SU-DHL-6 (cell line): ENCODE results near the gene NCF4.

Experiments used
- H2AFZ ChIP-seq: fragments of 200-600 bp; sonication (generic); 2 replicates; pipeline ENCODE4 v1.6.1; 2014; ENCODE audit warnings: low read depth, mild to moderate bottlenecking, moderate library complexity, mixed read lengths, antibody characterized with exemption, low read length; ENCODE audit not compliant: severe bottlenecking
- H3F3A ChIP-seq: fragments of 200-600 bp; shearing (Covaris generic); 2 replicates; pipeline ENCODE4 v1.6.0; 2016; ENCODE audit warnings: antibody characterized with exemption, mild to moderate bottlenecking; ENCODE audit not compliant: insufficient read depth
- H3K27ac ChIP-seq: fragments of 200-600 bp; sonication (generic); 2 replicates; pipeline ENCODE4 v1.5.1; 2016; ENCODE audit warnings: low read depth, mild to moderate bottlenecking, low read length, moderate library complexity, mixed read lengths
- H3K27me3 ChIP-seq: fragments of 200-600 bp; sonication (generic), shearing (Covaris generic); 2 replicates; pipeline ENCODE4 v1.6.0; 2014; ENCODE audit warnings: mild to moderate bottlenecking, low read length
- H3K36me3 ChIP-seq: fragments of 200-600 bp; sonication (generic); 2 replicates; pipeline ENCODE4 v1.6.1; 2014; ENCODE audit warnings: mild to moderate bottlenecking, low read length, mixed read lengths
- H3K4me2 ChIP-seq: fragments of 300-600, 200-600 bp; shearing (Covaris generic), sonication (generic); 2 replicates; pipeline ENCODE4 v1.6.0; 2014; ENCODE audit warnings: low read length, low read depth, mild to moderate bottlenecking; ENCODE audit not compliant: poor library complexity, severe bottlenecking
- H3K4me3 ChIP-seq: fragments of 200-600 bp; sonication (generic); 2 replicates; pipeline ENCODE4 v1.5.1; 2014; ENCODE audit warnings: antibody characterized with exemption, low read length, mild to moderate bottlenecking, mixed read lengths; ENCODE audit not compliant: insufficient read depth, poor library complexity, severe bottlenecking
- H3K79me2 ChIP-seq: fragments of 200-600 bp; sonication (generic); 2 replicates; pipeline ENCODE4 v1.6.1; 2014; ENCODE audit warnings: mild to moderate bottlenecking, low read length, moderate library complexity; ENCODE audit not compliant: insufficient read depth
- H3K9ac ChIP-seq: fragments of 200-600 bp; sonication (generic); 2 replicates; pipeline ENCODE4 v1.7.0; 2014; ENCODE audit warnings: mild to moderate bottlenecking, low read length
- H3K9me2 ChIP-seq: fragments of 200-600 bp; sonication (generic); replicated peaks from 2 replicates; pipeline ENCODE4 v1.6.1; 2014; ENCODE audit warnings: low read length; ENCODE audit not compliant: insufficient read depth
- H3K9me3 ChIP-seq: fragments of 200-600 bp; sonication (generic); 2 replicates; pipeline ENCODE4 v1.6.1; 2014; ENCODE audit warnings: low read length, mixed read lengths; ENCODE audit not compliant: insufficient read depth
- H4K20me1 ChIP-seq: fragments of 200-600 bp; sonication (generic); 2 replicates; pipeline ENCODE4 v1.6.1; 2014; ENCODE audit warnings: low read depth, mild to moderate bottlenecking, antibody characterized with exemption, low read length, moderate library complexity, mixed read lengths
- EZH2phosphoT487 ChIP-seq: fragments of 200-600 bp; sonication (generic), shearing (Covaris generic); conservative IDR thresholded peaks from 2 replicates; pipeline ENCODE4 v1.6.1; 2018; ENCODE audit warnings: mild to moderate bottlenecking, antibody characterized with exemption, low read length, moderate library complexity, mixed read lengths
- TF ChIP-seq, protein P1 (sequence below): fragments of 200-600 bp; sonication (generic); IDR thresholded peaks from one replicate; pipeline ENCODE4 v1.5.1; 2017; ENCODE audit warnings: antibody characterized with exemption, mild to moderate bottlenecking, low read length, moderate library complexity; ENCODE audit not compliant: insufficient read depth, poor library complexity, severe bottlenecking

NCF4 gene

DNA sequence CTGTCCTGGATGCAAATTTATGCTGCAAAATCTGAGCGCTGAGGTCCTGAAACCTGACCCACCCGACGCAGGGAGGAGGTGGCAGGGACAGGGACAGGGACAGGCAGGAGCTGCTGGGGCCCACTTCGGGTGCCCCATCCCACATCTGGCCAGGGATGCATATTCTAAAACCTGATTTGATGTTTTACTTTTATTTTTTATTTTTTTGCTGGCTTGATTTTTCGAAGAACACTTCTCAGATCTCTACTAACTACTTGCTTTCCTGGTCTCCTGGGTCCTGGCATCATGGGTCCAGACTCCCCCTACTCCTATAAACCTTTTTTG lies 43.3 kb upstream of the NCF4 start:
- H3K4me2 ChIP-seq = no peak overlapping the region
- no peak overlapping the region for H3K27ac ChIP-seq
- no peaks in the 10 kb centered on the region for H3K9me3 ChIP-seq
- no peak overlapping the region for H3K4me3 ChIP-seq
- no peaks in the 10 kb centered on the region for H4K20me1 ChIP-seq
- H3K79me2 ChIP-seq = no peaks in the 10 kb centered on the region
- H3K9me2 ChIP-seq = no peaks in the 10 kb centered on the region
- H2AFZ ChIP-seq = no peak overlapping the region
- H3K9ac ChIP-seq = no peak overlapping the region
- no peaks in the 10 kb centered on the region for H3F3A ChIP-seq
- no peaks in the 10 kb centered on the region for H3K36me3 ChIP-seq
- no peak for TF ChIP-seq EZH2phosphoT487
- TF ChIP-seq, protein P1, sequence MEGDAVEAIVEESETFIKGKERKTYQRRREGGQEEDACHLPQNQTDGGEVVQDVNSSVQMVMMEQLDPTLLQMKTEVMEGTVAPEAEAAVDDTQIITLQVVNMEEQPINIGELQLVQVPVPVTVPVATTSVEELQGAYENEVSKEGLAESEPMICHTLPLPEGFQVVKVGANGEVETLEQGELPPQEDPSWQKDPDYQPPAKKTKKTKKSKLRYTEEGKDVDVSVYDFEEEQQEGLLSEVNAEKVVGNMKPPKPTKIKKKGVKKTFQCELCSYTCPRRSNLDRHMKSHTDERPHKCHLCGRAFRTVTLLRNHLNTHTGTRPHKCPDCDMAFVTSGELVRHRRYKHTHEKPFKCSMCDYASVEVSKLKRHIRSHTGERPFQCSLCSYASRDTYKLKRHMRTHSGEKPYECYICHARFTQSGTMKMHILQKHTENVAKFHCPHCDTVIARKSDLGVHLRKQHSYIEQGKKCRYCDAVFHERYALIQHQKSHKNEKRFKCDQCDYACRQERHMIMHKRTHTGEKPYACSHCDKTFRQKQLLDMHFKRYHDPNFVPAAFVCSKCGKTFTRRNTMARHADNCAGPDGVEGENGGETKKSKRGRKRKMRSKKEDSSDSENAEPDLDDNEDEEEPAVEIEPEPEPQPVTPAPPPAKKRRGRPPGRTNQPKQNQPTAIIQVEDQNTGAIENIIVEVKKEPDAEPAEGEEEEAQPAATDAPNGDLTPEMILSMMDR = no peak
- no peaks in the 10 kb centered on the region for H3K27me3 ChIP-seq

DNA sequence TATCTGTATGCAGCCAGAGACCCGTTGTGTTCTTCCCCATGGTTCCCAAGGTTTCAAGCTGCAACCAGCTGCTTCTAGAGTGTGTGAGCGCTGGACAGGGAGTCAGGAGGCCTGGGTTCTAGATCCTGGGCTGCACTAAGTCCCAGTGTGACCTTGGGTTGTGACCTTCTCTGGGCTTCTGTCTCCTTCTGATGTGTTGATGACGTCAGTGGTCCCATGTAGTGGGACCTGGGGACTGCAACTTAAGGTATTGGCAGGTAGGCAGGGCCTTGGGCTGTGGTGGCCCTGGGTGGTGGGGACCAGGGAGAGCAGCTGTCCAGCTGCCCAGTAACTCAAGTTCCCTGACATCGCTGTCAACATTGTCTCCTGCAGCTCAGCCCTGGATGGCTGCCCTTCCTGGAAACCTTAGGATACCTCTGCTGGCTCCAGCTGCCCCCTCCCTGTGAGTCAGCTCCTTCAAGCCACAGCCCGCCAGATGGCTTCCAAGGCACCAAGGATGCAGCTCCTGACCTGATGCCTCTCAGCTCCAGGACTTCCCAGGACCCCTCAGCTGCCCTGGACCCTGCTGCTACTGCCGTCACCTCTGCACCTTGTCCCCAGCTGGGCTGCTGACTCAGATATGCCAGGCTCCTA lies 42.7 kb upstream of the NCF4 start:
- no peaks in the 10 kb centered on the region for H3K9me3 ChIP-seq
- no peak overlapping the region for H3K4me2 ChIP-seq
- H4K20me1 ChIP-seq = no peaks in the 10 kb centered on the region
- H2AFZ ChIP-seq = no peak overlapping the region
- TF ChIP-seq, protein P1 = no peak
- no peak for TF ChIP-seq EZH2phosphoT487
- no peaks in the 10 kb centered on the region for H3K79me2 ChIP-seq
- H3K9ac ChIP-seq = no peak overlapping the region
- H3K27ac ChIP-seq = no peak overlapping the region
- no peak overlapping the region for H3K4me3 ChIP-seq
- H3K36me3 ChIP-seq = no peaks in the 10 kb centered on the region
- H3K27me3 ChIP-seq = no peaks in the 10 kb centered on the region
- H3K9me2 ChIP-seq = no peaks in the 10 kb centered on the region
- H3F3A ChIP-seq = no peaks in the 10 kb centered on the region

DNA sequence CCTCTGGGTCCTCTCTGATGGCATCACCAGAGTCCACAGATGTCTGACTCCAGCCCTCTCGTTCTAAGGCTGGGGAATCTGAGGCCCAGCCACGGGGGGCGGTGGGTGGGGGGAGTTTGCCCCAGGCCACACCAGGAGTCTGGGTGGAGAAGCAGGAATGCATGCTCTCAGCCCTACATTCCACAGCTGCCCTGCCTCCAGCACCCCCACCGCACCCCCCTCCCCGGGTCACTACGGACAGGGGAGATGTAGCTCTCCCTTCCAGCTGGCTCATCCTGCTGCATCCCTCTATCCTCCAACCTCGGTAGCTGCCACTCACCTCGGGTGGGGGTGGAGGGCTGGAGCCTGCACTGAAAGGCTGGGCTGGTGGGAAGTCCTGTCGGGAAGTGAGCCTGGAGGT lies 41.7 kb upstream of the NCF4 start:
- H3K9me3 ChIP-seq = no peaks in the 10 kb centered on the region
- no peaks in the 10 kb centered on the region for H3K9me2 ChIP-seq
- TF ChIP-seq, protein P1 = no peak
- no peak for TF ChIP-seq EZH2phosphoT487
- H3K4me2 ChIP-seq = no peak overlapping the region
- no peak overlapping the region for H3K4me3 ChIP-seq
- no peaks in the 10 kb centered on the region for H3F3A ChIP-seq
- H3K9ac ChIP-seq = no peak overlapping the region
- no peaks in the 10 kb centered on the region for H4K20me1 ChIP-seq
- H3K79me2 ChIP-seq = no peaks in the 10 kb centered on the region
- H3K36me3 ChIP-seq = no peaks in the 10 kb centered on the region
- no peaks in the 10 kb centered on the region for H3K27me3 ChIP-seq
- no peak overlapping the region for H3K27ac ChIP-seq
- no peak overlapping the region for H2AFZ ChIP-seq

DNA sequence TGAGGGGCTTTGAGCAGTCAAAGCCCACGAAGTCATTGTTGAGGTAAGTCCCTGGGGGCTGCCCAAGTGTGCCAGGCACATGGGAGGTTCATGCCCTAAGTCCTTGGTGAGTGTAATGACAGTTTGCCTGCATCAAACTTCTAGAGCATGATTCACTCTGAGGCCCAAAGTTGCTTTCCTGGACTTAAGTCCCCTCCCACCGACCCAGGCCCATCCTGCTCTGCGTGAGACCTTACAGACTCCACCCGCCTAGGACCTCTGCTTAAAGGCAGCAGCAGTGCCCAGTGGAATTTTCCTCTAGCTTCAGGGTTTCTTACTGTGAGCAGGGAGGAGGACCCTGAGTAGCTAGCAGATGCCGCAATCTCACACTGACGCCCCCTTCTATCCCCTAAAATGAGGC lies 38.2 kb upstream of the NCF4 start:
- Histone ChIP-seq H3F3A (no peaks in the 10 kb centered on the region), H3K9me2 (no peaks in the 10 kb centered on the region), H3K4me3 (no peak overlapping the region), H4K20me1 (no peaks in the 10 kb centered on the region), H3K9ac (no peak overlapping the region), H3K36me3 (no peaks in the 10 kb centered on the region), H3K4me2 (no peak overlapping the region), H3K27me3 (no peaks in the 10 kb centered on the region), H3K9me3 (no peaks in the 10 kb centered on the region), H3K79me2 (no peaks in the 10 kb centered on the region), H3K27ac (no peak overlapping the region), H2AFZ (no peak overlapping the region)
- no peak for TF ChIP-seq EZH2phosphoT487
- TF ChIP-seq, protein P1 = no peak
